ENCODE measurements around the gene GBX1.

Gene GBX1

GRCh38 chr7:151207315-151207714, 39.8 kb upstream of the GBX1 start:
- TF ChIP-seq TAF1 (IDR thresholded peaks at IDR 0.05; ENCODE audit: borderline replicate concordance, insufficient read depth, low read length) = no peak
- no peak for TF ChIP-seq POLR2AphosphoS5 (IDR thresholded peaks at IDR 0.05; ENCODE audit: low read depth, low read length)
- no peak for TF ChIP-seq REST (IDR thresholded peaks at IDR 0.05; ENCODE audit: insufficient read depth in 1 of 2, low read depth in 2 of 2, low read length in 2 of 2)
- no peak for TF ChIP-seq FOXP2 (optimal IDR thresholded peaks at IDR 0.05; ENCODE audit: borderline replicate concordance, extremely low read depth, extremely low read length, insufficient read depth)
- TF ChIP-seq SIN3A (IDR thresholded peaks at IDR 0.05; ENCODE audit: borderline replicate concordance, insufficient read depth, low read length) = no peak

- TF ChIP-seq REST (IDR thresholded peaks at IDR 0.05; ENCODE audit: insufficient read depth in 1 of 2, low read depth in 2 of 2, low read length in 2 of 2) = no peak
- no peak for TF ChIP-seq POLR2AphosphoS5 (IDR thresholded peaks at IDR 0.05; ENCODE audit: low read depth, low read length)
- no peak for TF ChIP-seq FOXP2 (optimal IDR thresholded peaks at IDR 0.05; ENCODE audit: borderline replicate concordance, extremely low read depth, extremely low read length, insufficient read depth)
- TF ChIP-seq TAF1 (IDR thresholded peaks at IDR 0.05; ENCODE audit: borderline replicate concordance, insufficient read depth, low read length) = no peak
- no peak for TF ChIP-seq SIN3A (IDR thresholded peaks at IDR 0.05; ENCODE audit: borderline replicate concordance, insufficient read depth, low read length)
These were observed 39.4 kb upstream of the GBX1 start for GRCh38 chr7:151206914-151207313.

- no peak for TF ChIP-seq TAF1 (IDR thresholded peaks at IDR 0.05; ENCODE audit: borderline replicate concordance, insufficient read depth, low read length)
- TF ChIP-seq FOXP2 (optimal IDR thresholded peaks at IDR 0.05; ENCODE audit: borderline replicate concordance, extremely low read depth, extremely low read length, insufficient read depth) = no peak
- TF ChIP-seq SIN3A (IDR thresholded peaks at IDR 0.05; ENCODE audit: borderline replicate concordance, insufficient read depth, low read length) = no peak
- no peak for TF ChIP-seq POLR2AphosphoS5 (IDR thresholded peaks at IDR 0.05; ENCODE audit: low read depth, low read length)
- no peak for TF ChIP-seq REST (IDR thresholded peaks at IDR 0.05; ENCODE audit: insufficient read depth in 1 of 2, low read depth in 2 of 2, low read length in 2 of 2)
These were observed 38.2 kb upstream of the GBX1 start for GRCh38 chr7:151205730-151206129.

GRCh38 chr7:151204383-151205032, 37.0 kb upstream of the GBX1 start:
- no peak for TF ChIP-seq FOXP2 (optimal IDR thresholded peaks at IDR 0.05; ENCODE audit: borderline replicate concordance, extremely low read depth, extremely low read length, insufficient read depth)

- no peak for TF ChIP-seq POLR2AphosphoS5 (IDR thresholded peaks at IDR 0.05; ENCODE audit: low read depth, low read length)
- TF ChIP-seq REST (IDR thresholded peaks at IDR 0.05; ENCODE audit: insufficient read depth in 1 of 2, low read depth in 2 of 2, low read length in 2 of 2) = no peak
- no peak for TF ChIP-seq TAF1 (IDR thresholded peaks at IDR 0.05; ENCODE audit: borderline replicate concordance, insufficient read depth, low read length)
- no peak for TF ChIP-seq FOXP2 (optimal IDR thresholded peaks at IDR 0.05; ENCODE audit: borderline replicate concordance, extremely low read depth, extremely low read length, insufficient read depth)
- TF ChIP-seq SIN3A (IDR thresholded peaks at IDR 0.05; ENCODE audit: borderline replicate concordance, insufficient read depth, low read length) = no peak
These were observed 35.3 kb upstream of the GBX1 start for GRCh38 chr7:151202836-151203235.

Data from PFSK-1 (cell line).